ENCODE data around the gene TPT1.

TPT1 gene

DNA sequence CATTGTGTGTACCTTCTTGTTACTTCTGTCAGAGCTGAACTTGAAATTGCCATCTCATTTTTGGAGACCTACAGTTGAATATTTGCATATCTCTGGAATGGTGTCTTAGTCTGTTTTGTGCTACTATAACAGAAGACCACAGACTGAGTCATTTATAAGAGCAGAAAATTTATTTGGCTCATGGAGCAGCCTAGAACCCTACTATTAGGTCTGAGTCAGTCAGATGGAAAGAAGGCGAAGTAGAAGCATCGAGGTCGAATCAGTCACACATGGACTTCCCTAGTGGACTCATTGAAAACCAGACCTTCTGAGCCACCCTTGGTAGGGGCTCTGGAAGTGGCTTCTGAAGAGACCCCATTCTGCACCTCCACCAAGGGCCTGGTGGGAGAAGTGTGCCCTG is 33.9 kb upstream of the TPT1 start:
- TF ChIP-seq EZH2phosphoT487 (IDR thresholded peaks at IDR 0.05; ENCODE audit: borderline replicate concordance) = no peak
- TF ChIP-seq, protein P1, sequence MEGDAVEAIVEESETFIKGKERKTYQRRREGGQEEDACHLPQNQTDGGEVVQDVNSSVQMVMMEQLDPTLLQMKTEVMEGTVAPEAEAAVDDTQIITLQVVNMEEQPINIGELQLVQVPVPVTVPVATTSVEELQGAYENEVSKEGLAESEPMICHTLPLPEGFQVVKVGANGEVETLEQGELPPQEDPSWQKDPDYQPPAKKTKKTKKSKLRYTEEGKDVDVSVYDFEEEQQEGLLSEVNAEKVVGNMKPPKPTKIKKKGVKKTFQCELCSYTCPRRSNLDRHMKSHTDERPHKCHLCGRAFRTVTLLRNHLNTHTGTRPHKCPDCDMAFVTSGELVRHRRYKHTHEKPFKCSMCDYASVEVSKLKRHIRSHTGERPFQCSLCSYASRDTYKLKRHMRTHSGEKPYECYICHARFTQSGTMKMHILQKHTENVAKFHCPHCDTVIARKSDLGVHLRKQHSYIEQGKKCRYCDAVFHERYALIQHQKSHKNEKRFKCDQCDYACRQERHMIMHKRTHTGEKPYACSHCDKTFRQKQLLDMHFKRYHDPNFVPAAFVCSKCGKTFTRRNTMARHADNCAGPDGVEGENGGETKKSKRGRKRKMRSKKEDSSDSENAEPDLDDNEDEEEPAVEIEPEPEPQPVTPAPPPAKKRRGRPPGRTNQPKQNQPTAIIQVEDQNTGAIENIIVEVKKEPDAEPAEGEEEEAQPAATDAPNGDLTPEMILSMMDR (conservative IDR thresholded peaks at IDR 0.05; ENCODE audit: low read length) = no peak
- H3K4me1 ChIP-seq (ENCODE audit: insufficient read depth, low read length, poor library complexity, severe bottlenecking) = no peaks in the 10 kb centered on the region
- H3K79me2 ChIP-seq (ENCODE audit: insufficient read depth, low read length) = no peaks in the 10 kb centered on the region
- H3K36me3 ChIP-seq (ENCODE audit: insufficient read depth, low read length) = no peaks in the 10 kb centered on the region
- no peak overlapping the region for H2AFZ ChIP-seq (ENCODE audit: low read length)
- H3K9me3 ChIP-seq (ENCODE audit: insufficient read depth, low read depth, low read length) = no peaks in the 10 kb centered on the region
- no peaks in the 10 kb centered on the region for H3K9me2 ChIP-seq (replicated peaks; ENCODE audit: low read depth, low read length)
- no peaks in the 10 kb centered on the region for H4K20me1 ChIP-seq (ENCODE audit: insufficient read depth, low read length, poor library complexity, severe bottlenecking)
- no peak overlapping the region for H3K4me3 ChIP-seq (ENCODE audit: low read length, poor library complexity, severe bottlenecking)
- no peaks in the 10 kb centered on the region for H3F3A ChIP-seq (ENCODE audit: low read depth)
- H3K9ac ChIP-seq (ENCODE audit: low read depth, low read length, poor library complexity, severe bottlenecking) = no peak overlapping the region
- H3K27me3 ChIP-seq (ENCODE audit: insufficient read depth, low read length, poor library complexity, severe bottlenecking) = no peaks in the 10 kb centered on the region
- H3K4me2 ChIP-seq (ENCODE audit: low read depth, low read length, poor library complexity, severe bottlenecking) = no peak overlapping the region

DNA sequence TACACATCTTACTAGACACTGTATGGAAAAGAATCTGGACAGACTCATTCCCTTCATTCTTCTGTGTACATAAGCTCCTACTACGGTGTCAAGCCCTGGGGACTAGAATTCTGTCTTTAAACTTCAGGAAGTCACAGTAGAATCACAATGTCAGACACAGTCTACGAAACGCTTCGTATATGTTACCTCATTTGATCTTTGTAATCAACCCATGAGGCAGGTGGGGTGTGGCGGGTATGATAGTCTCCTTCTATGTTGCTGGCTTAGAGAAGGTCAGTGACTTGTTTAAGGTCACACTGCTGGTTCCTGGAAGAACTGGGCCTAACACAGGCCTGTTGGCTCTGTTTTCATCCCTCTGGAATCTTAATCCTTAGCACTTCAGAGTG is 32.2 kb upstream of the TPT1 start:
- no peak overlapping the region for H3K4me3 ChIP-seq (ENCODE audit: low read length, poor library complexity, severe bottlenecking)
- H3K9ac ChIP-seq (ENCODE audit: low read depth, low read length, poor library complexity, severe bottlenecking) = no peak overlapping the region
- no peaks in the 10 kb centered on the region for H4K20me1 ChIP-seq (ENCODE audit: insufficient read depth, low read length, poor library complexity, severe bottlenecking)
- H3K27me3 ChIP-seq (ENCODE audit: insufficient read depth, low read length, poor library complexity, severe bottlenecking) = no peaks in the 10 kb centered on the region
- H3K4me2 ChIP-seq (ENCODE audit: low read depth, low read length, poor library complexity, severe bottlenecking) = no peak overlapping the region
- H3K36me3 ChIP-seq (ENCODE audit: insufficient read depth, low read length) = no peaks in the 10 kb centered on the region
- H3K4me1 ChIP-seq (ENCODE audit: insufficient read depth, low read length, poor library complexity, severe bottlenecking) = no peaks in the 10 kb centered on the region
- H3K79me2 ChIP-seq (ENCODE audit: insufficient read depth, low read length) = no peaks in the 10 kb centered on the region
- no peaks in the 10 kb centered on the region for H3K9me3 ChIP-seq (ENCODE audit: insufficient read depth, low read depth, low read length)
- H3K9me2 ChIP-seq (replicated peaks; ENCODE audit: low read depth, low read length) = no peaks in the 10 kb centered on the region
- no peaks in the 10 kb centered on the region for H3F3A ChIP-seq (ENCODE audit: low read depth)
- H2AFZ ChIP-seq (ENCODE audit: low read length) = no peak overlapping the region
- no peak for TF ChIP-seq EZH2phosphoT487 (IDR thresholded peaks at IDR 0.05; ENCODE audit: borderline replicate concordance)

DNA sequence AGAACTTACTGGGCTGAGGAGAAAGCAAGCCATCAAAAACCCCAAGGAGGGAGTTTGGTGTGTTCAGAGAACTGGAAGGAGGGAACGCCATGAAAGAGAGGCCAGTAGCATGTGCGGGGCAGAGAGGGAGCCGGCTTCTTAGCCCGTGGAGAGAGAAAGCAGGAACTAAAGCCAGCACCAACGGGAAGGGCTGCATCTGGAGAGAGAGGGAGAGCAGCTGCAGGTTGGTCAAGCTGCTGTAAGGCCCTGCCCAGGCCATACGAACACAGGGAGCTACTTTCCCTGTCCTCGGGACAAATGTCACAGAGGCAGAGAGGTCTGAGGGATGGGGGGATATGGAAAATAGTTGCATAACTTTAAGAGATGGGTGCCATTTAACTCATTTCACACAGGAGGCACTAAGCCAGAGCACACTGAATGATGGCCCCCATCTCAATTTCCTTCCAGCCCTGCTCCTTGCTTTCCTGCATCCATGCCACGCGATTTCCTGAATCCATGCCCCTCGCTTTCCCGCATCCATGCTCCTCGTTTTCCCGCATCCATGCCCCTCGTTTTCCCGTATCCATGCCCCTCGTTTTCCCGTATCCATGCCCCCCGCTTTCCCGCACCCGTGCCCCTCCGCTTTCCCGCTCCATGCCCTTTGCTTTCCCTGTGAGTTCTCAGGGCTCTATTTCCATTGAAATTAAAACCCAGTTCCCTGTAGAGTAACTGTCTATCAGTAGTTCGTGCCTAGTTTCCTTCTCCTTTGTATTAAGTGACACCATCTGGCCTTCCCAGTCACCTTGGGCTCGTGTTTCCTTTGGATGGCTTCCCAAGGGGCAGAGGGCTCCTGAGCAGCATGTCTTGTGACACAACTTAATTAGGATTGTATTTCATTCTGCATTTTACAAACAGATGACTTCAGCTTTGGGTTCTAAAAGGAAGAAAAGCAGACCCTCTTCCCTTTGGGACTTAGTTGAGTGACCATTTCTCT is 31.5 kb upstream of the TPT1 start:
- Histone ChIP-seq H4K20me1 (ENCODE audit: insufficient read depth, low read length, poor library complexity, severe bottlenecking) (no peaks in the 10 kb centered on the region), H3K36me3 (ENCODE audit: insufficient read depth, low read length) (no peaks in the 10 kb centered on the region), H2AFZ (ENCODE audit: low read length) (no peak overlapping the region), H3K9ac (ENCODE audit: low read depth, low read length, poor library complexity, severe bottlenecking) (no peak overlapping the region), H3K27me3 (ENCODE audit: insufficient read depth, low read length, poor library complexity, severe bottlenecking) (no peaks in the 10 kb centered on the region), H3K4me2 (ENCODE audit: low read depth, low read length, poor library complexity, severe bottlenecking) (no peak overlapping the region), H3K4me3 (ENCODE audit: low read length, poor library complexity, severe bottlenecking) (no peak overlapping the region), H3K9me3 (ENCODE audit: insufficient read depth, low read depth, low read length) (no peaks in the 10 kb centered on the region), H3K4me1 (ENCODE audit: insufficient read depth, low read length, poor library complexity, severe bottlenecking) (peaks cover 2% of the 10 kb centered on the region), H3K79me2 (ENCODE audit: insufficient read depth, low read length) (no peaks in the 10 kb centered on the region), H3F3A (ENCODE audit: low read depth) (no peaks in the 10 kb centered on the region), H3K9me2 (replicated peaks; ENCODE audit: low read depth, low read length) (no peaks in the 10 kb centered on the region)
- no peak for TF ChIP-seq EZH2phosphoT487 (IDR thresholded peaks at IDR 0.05; ENCODE audit: borderline replicate concordance)
- TF ChIP-seq, protein P1 (conservative IDR thresholded peaks at IDR 0.05; ENCODE audit: low read length) = no peak

All from Loucy (cell line).